Measurements from ENCODE around the gene GMDS.

Gene GMDS

DNA sequence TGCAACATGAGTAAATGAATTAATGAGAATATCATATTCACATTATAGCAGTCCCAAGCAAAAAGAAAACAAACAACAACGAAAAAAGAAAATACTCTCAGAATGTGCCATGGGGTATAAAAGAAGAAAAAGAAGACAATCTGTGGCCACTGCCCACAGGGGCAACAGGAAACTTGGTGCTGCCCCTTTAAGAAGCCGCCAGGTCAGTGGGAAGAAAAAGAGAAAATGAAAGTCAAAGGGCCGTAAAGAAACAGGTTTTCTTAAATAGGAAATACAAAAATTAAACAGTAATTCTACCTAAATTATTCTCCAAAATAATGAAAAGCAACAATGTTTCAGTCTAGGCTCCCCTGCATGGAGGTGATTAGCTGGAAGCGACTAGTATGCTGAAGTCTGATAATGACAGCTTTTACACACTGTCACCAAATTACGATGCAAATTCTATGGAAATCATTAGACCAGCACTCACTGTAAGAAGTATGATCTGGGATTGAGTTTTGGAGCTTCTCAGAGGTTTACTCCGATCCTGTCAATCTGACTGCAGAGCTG is 23.6 kb downstream of the GMDS start:
- H3K27ac ChIP-seq (ENCODE audit: low read length) = peak overlapping the region; percentile 71
- H3K4me1 ChIP-seq (ENCODE audit: insufficient read depth, low read length) = peaks cover 11% of the 10 kb centered on the region
- no peaks in the 10 kb centered on the region for H3K36me3 ChIP-seq (ENCODE audit: insufficient read depth, low read length)
- H3K27me3 ChIP-seq (ENCODE audit: insufficient read depth, low read length, poor library complexity) = no peaks in the 10 kb centered on the region
- ATAC-seq (ENCODE audit: insufficient read depth, low read depth) = peak; percentile 62
- no peak for TF ChIP-seq EZH2 (IDR thresholded peaks at IDR 0.05; ENCODE audit: borderline replicate concordance, low read depth, low read length, severe bottlenecking)
- TF ChIP-seq, protein P1, sequence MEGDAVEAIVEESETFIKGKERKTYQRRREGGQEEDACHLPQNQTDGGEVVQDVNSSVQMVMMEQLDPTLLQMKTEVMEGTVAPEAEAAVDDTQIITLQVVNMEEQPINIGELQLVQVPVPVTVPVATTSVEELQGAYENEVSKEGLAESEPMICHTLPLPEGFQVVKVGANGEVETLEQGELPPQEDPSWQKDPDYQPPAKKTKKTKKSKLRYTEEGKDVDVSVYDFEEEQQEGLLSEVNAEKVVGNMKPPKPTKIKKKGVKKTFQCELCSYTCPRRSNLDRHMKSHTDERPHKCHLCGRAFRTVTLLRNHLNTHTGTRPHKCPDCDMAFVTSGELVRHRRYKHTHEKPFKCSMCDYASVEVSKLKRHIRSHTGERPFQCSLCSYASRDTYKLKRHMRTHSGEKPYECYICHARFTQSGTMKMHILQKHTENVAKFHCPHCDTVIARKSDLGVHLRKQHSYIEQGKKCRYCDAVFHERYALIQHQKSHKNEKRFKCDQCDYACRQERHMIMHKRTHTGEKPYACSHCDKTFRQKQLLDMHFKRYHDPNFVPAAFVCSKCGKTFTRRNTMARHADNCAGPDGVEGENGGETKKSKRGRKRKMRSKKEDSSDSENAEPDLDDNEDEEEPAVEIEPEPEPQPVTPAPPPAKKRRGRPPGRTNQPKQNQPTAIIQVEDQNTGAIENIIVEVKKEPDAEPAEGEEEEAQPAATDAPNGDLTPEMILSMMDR (IDR thresholded peaks at IDR 0.05; ENCODE audit: borderline replicate concordance, extremely low read depth, low read length, poor library complexity, severe bottlenecking) = no peak
- H3K79me2 ChIP-seq (ENCODE audit: insufficient read depth, low read length) = peaks cover 16% of the 10 kb centered on the region
- DNase-seq = no peak
- H3K4me3 ChIP-seq (ENCODE audit: low read depth in 1 of 2, low read length in 2 of 2) = peak overlapping the region; percentile 22 to 55; a peak in 3 of 4 replicates
- H4K20me1 ChIP-seq (ENCODE audit: insufficient read depth, low read length) = peaks cover 2% of the 10 kb centered on the region
- peak overlapping the region; percentile 47 for H3K9ac ChIP-seq (ENCODE audit: low read depth, low read length)
- no peaks in the 10 kb centered on the region for H3K9me3 ChIP-seq (ENCODE audit: insufficient read depth, low read length, severe bottlenecking)
- H2AFZ ChIP-seq (ENCODE audit: low read depth, low read length) = peak overlapping the region; percentile 66
- peak overlapping the region; percentile 67 for H3K4me2 ChIP-seq (ENCODE audit: insufficient read depth, low read length)

DNA sequence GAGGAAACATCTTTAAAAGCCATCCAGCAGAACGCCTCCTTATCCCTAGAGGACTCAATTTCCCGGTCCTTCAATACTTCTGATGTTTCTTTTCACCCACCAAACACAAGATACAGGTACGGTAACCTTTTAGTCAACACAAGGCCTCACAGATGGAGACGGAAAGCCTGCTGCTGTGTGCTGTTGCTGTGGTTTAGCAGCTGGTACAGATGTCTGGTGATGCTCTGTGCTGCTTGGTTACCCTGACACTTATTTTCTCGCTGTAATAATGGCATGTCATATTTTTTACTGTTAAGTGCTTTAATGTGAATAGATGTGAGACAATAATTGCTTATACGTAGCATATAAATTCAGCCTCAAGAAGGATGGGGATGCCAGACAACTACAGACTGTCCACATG is 25.3 kb downstream of the GMDS start:
- H3K79me2 ChIP-seq (ENCODE audit: insufficient read depth, low read length) = peaks cover 14% of the 10 kb centered on the region

GRCh38 chr6:2218866-2219265 is 26.5 kb downstream of the GMDS start:
- TF ChIP-seq, protein P1 (IDR thresholded peaks at IDR 0.05; ENCODE audit: borderline replicate concordance, extremely low read depth, low read length, poor library complexity, severe bottlenecking) = no peak
- no peak for TF ChIP-seq EZH2 (IDR thresholded peaks at IDR 0.05; ENCODE audit: borderline replicate concordance, low read depth, low read length, severe bottlenecking)
- H3K4me1 ChIP-seq (ENCODE audit: insufficient read depth, low read length) = peaks cover 11% of the 10 kb centered on the region
- no peaks in the 10 kb centered on the region for H3K27me3 ChIP-seq (ENCODE audit: insufficient read depth, low read length, poor library complexity)
- H3K79me2 ChIP-seq (ENCODE audit: insufficient read depth, low read length) = peaks cover 14% of the 10 kb centered on the region
- no peak overlapping the region for H3K27ac ChIP-seq (ENCODE audit: low read length)
- no peak for DNase-seq
- H3K9ac ChIP-seq (ENCODE audit: low read depth, low read length) = no peak overlapping the region
- ATAC-seq (ENCODE audit: insufficient read depth, low read depth) = no peak
- peaks cover 9% of the 10 kb centered on the region for H4K20me1 ChIP-seq (ENCODE audit: insufficient read depth, low read length)
- H3K4me3 ChIP-seq (ENCODE audit: low read depth in 1 of 2, low read length in 2 of 2) = no peak overlapping the region
- H3K36me3 ChIP-seq (ENCODE audit: insufficient read depth, low read length) = no peaks in the 10 kb centered on the region
- no peaks in the 10 kb centered on the region for H3K9me3 ChIP-seq (ENCODE audit: insufficient read depth, low read length, severe bottlenecking)
- H2AFZ ChIP-seq (ENCODE audit: low read depth, low read length) = no peak overlapping the region
- no peak overlapping the region for H3K4me2 ChIP-seq (ENCODE audit: insufficient read depth, low read length)

More for the DNA sequence above, 25.3 kb downstream of the GMDS start:
- Histone ChIP-seq H3K9ac (ENCODE audit: low read depth, low read length) (no peak overlapping the region), H3K4me3 (ENCODE audit: low read depth in 1 of 2, low read length in 2 of 2) (no peak overlapping the region), H3K4me2 (ENCODE audit: insufficient read depth, low read length) (no peak overlapping the region), H3K27me3 (ENCODE audit: insufficient read depth, low read length, poor library complexity) (no peaks in the 10 kb centered on the region), H3K9me3 (ENCODE audit: insufficient read depth, low read length, severe bottlenecking) (no peaks in the 10 kb centered on the region), H2AFZ (ENCODE audit: low read depth, low read length) (no peak overlapping the region), H4K20me1 (ENCODE audit: insufficient read depth, low read length) (peaks cover 9% of the 10 kb centered on the region), H3K27ac (ENCODE audit: low read length) (no peak overlapping the region), H3K36me3 (ENCODE audit: insufficient read depth, low read length) (no peaks in the 10 kb centered on the region), H3K4me1 (ENCODE audit: insufficient read depth, low read length) (peaks cover 11% of the 10 kb centered on the region)
- DNase-seq = no peak
- peak; percentile 54; the same call in 1 of the 3 replicates for ATAC-seq (ENCODE audit: insufficient read depth, low read depth)
- TF ChIP-seq EZH2 (IDR thresholded peaks at IDR 0.05; ENCODE audit: borderline replicate concordance, low read depth, low read length, severe bottlenecking) = no peak
- TF ChIP-seq, protein P1 (IDR thresholded peaks at IDR 0.05; ENCODE audit: borderline replicate concordance, extremely low read depth, low read length, poor library complexity, severe bottlenecking) = no peak

Data from DND-41 (cell line).